Neural progenitor cell (in vitro differentiated cells): ENCODE data around the gene IPCEF1. TPM values are rescaled to one million over a fixed set of nuclear protein-coding genes. Genes with fewer than 3 reads are reported as not detected.

ENCODE experiments used
- DNase-seq: peaks from one replicate; pipeline ENCODE4 v3.0.0-alpha.2; 2016; ENCODE audit warnings: low spot score
- H2AFZ ChIP-seq: fragments of 200-600 bp; sonication (generic); replicated peaks from 2 replicates; pipeline ENCODE4 v1.6.1; 2016; ENCODE audit warnings: antibody characterized with exemption
- H3F3A ChIP-seq: fragments of 200-600 bp; sonication (generic); 2 replicates; pipeline ENCODE4 v1.6.1; 2016; ENCODE audit warnings: antibody characterized with exemption, low read depth
- H3K27ac ChIP-seq: fragments of 200-600 bp; sonication (generic); 2 replicates; pipeline ENCODE4 v1.5.1; 2016; ENCODE audit warnings: mild to moderate bottlenecking
- H3K27me3 ChIP-seq: fragments of 200-600 bp; sonication (generic); 2 replicates; pipeline ENCODE4 v1.6.1; 2016; ENCODE audit warnings: mild to moderate bottlenecking, moderate library complexity
- H3K36me3 ChIP-seq: fragments of 200-600 bp; sonication (generic); 2 replicates; pipeline ENCODE4 v1.5.1; 2016
- H3K4me1 ChIP-seq: fragments of 200-600 bp; sonication (generic); 2 replicates; pipeline ENCODE4 v1.6.1; 2016; ENCODE audit warnings: mixed run types
- H3K4me2 ChIP-seq: fragments of 200-600 bp; sonication (generic); 2 replicates; pipeline ENCODE4 v1.6.1; 2016
- H3K4me3 ChIP-seq: fragments of 200-600 bp; sonication (generic); 2 replicates; pipeline ENCODE4 v1.5.1; 2016
- H3K79me2 ChIP-seq: fragments of 200-600 bp; sonication (generic); 2 replicates; pipeline ENCODE4 v1.6.1; 2016; ENCODE audit warnings: low read depth
- H3K9ac ChIP-seq: fragments of 200-600 bp; sonication (generic); 2 replicates; pipeline ENCODE4 v1.6.1; 2016
- H3K9me3 ChIP-seq: fragments of 200-600 bp; sonication (generic); 2 replicates; pipeline ENCODE4 v1.5.1; 2016; ENCODE audit warnings: low read depth
- H4K20me1 ChIP-seq: fragments of 200-600 bp; sonication (generic); 2 replicates; pipeline ENCODE4 v1.6.1; 2016; ENCODE audit warnings: low read depth
- H3K27ac Mint-ChIP-seq: 3 replicates; pipeline ENCODE4 v1.8.0; 2021; ENCODE audit warnings: mixed read lengths
- H3K27me3 Mint-ChIP-seq: 2 replicates; pipeline ENCODE4 v1.8.0; 2022; ENCODE audit warnings: low read depth, mild to moderate bottlenecking, inconsistent platforms, moderate library complexity, mixed read lengths; ENCODE audit not compliant: insufficient read depth
- H3K36me3 Mint-ChIP-seq: 3 replicates; pipeline ENCODE4 v1.8.0; 2021; ENCODE audit warnings: mixed read lengths
- H3K4me1 Mint-ChIP-seq: 3 replicates; pipeline ENCODE4 v1.8.0; 2021; ENCODE audit warnings: mixed read lengths
- H3K4me3 Mint-ChIP-seq: 3 replicates; pipeline ENCODE4 v1.8.0; 2021; ENCODE audit warnings: mild to moderate bottlenecking, moderate library complexity, mixed read lengths
- H3K9me3 Mint-ChIP-seq: 3 replicates; pipeline ENCODE4 v1.8.0; 2020; ENCODE audit warnings: mixed read lengths
- CTCF ChIP-seq: fragments of 200-600 bp; sonication (generic); IDR thresholded peaks from 2 replicates; pipeline ENCODE4 v1.5.1; 2017; ENCODE audit warnings: antibody characterized with exemption, mild to moderate bottlenecking
- EZH2 ChIP-seq: fragments of 200-600 bp; sonication (generic); IDR thresholded peaks from 2 replicates; pipeline ENCODE4 v1.6.1; 2017; ENCODE audit warnings: antibody characterized with exemption, mild to moderate bottlenecking, moderate library complexity
- EZH2phosphoT487 ChIP-seq: fragments of 200-600 bp; sonication (generic); IDR thresholded peaks from 2 replicates; pipeline ENCODE4 v1.6.1; 2017; ENCODE audit warnings: antibody characterized with exemption
- total RNA-seq: library from RNA; depleted of rRNA; stranded (reverse); fragments of >200 nt; gene quantifications from 2 replicates; pipeline ENCODE4 v1.2.3, GENCODE V29; 2015; ENCODE audit warnings: low replicate concordance

Gene IPCEF1
- total RNA-seq, 1 donor from 2014 or later, result 0.13 TPM

- no peak overlapping the region for H3K4me2 ChIP-seq
- no peaks in the 10 kb centered on the region for H3K79me2 ChIP-seq
- H3F3A ChIP-seq, result no peaks in the 10 kb centered on the region
- H3K4me3 ChIP-seq, result no peak overlapping the region
- TF ChIP-seq EZH2, result no peak
- TF ChIP-seq EZH2phosphoT487, result no peak
- TF ChIP-seq CTCF, result no peak
- H3K36me3 ChIP-seq, result no peaks in the 10 kb centered on the region
- no peaks in the 10 kb centered on the region for H3K9me3 ChIP-seq
- H4K20me1 ChIP-seq, result no peaks in the 10 kb centered on the region
- Mint-ChIP-seq H3K27ac (no peak overlapping the region), H3K9me3 (peaks cover 7% of the 10 kb centered on the region), H3K27me3 (peaks cover 2% of the 10 kb centered on the region), H3K36me3 (no peaks in the 10 kb centered on the region), H3K4me1 (peaks cover 4% of the 10 kb centered on the region), H3K4me3 (no peak overlapping the region)
- H3K27ac ChIP-seq, result no peak overlapping the region
- no peak for DNase-seq
- H2AFZ ChIP-seq, result no peak overlapping the region
- H3K27me3 ChIP-seq, result no peaks in the 10 kb centered on the region
- H3K4me1 ChIP-seq, result no peaks in the 10 kb centered on the region
- H3K9ac ChIP-seq, result no peak overlapping the region
Measured at GRCh38 chr6:154170106-154170505, 186.5 kb downstream of the IPCEF1 start.

DNA sequence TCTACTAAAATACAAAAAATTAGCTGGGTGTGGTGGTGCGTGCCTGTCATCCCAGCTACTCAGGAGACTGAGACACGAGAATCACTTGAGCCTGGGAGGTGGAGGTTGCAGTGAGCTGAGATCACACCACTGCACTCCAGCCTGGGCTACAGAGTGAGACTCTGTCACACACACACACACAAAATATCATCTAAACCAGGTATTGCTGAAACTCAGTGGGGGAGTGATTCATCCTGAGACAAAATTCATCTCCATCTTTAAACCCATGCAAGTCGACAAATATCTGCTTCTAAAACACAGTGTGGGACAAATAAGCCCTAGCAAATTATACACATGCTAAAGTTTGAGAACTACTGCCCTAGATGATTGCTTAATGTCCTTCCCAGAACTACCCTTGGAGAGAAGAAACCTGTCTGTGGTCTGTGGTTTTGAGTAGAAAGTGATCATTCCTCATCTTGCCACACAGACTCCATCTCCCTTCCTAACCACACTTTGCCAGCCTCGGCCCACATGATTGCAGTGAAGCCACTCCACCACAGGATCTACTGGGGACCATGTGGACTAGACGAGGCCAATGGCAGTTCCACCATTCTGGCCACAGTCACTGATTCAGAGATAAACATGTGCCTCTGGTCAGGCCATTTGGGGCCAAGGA is 187.3 kb downstream of the IPCEF1 start:
- no peak overlapping the region for H3K9ac ChIP-seq
- Mint-ChIP-seq H3K4me1 (peaks cover 4% of the 10 kb centered on the region), H3K27me3 (peaks cover 2% of the 10 kb centered on the region), H3K36me3 (no peaks in the 10 kb centered on the region), H3K9me3 (peaks cover 2% of the 10 kb centered on the region), H3K27ac (no peak overlapping the region), H3K4me3 (no peak overlapping the region)
- no peaks in the 10 kb centered on the region for H3K79me2 ChIP-seq
- no peaks in the 10 kb centered on the region for H4K20me1 ChIP-seq
- no peaks in the 10 kb centered on the region for H3K9me3 ChIP-seq
- H3K4me1 ChIP-seq, result no peaks in the 10 kb centered on the region
- no peak overlapping the region for H3K27ac ChIP-seq
- TF ChIP-seq EZH2 (no peak), EZH2phosphoT487 (no peak), CTCF (no peak)
- H2AFZ ChIP-seq, result no peak overlapping the region
- H3K4me3 ChIP-seq, result no peak overlapping the region
- no peaks in the 10 kb centered on the region for H3K27me3 ChIP-seq
- DNase-seq, result no peak
- no peaks in the 10 kb centered on the region for H3K36me3 ChIP-seq
- H3K4me2 ChIP-seq, result no peak overlapping the region
- H3F3A ChIP-seq, result no peaks in the 10 kb centered on the region

- no peak for DNase-seq
- H3F3A ChIP-seq, result no peaks in the 10 kb centered on the region
- no peak overlapping the region for H3K27ac ChIP-seq
- Mint-ChIP-seq H3K9me3 (no peaks in the 10 kb centered on the region), H3K27me3 (peaks cover 2% of the 10 kb centered on the region), H3K4me1 (no peaks in the 10 kb centered on the region), H3K4me3 (no peak overlapping the region), H3K27ac (no peak overlapping the region), H3K36me3 (no peaks in the 10 kb centered on the region)
- no peak overlapping the region for H2AFZ ChIP-seq
- H3K4me1 ChIP-seq, result no peaks in the 10 kb centered on the region
- no peak overlapping the region for H3K4me3 ChIP-seq
- H3K36me3 ChIP-seq, result no peaks in the 10 kb centered on the region
- H3K4me2 ChIP-seq, result no peak overlapping the region
- H3K27me3 ChIP-seq, result no peaks in the 10 kb centered on the region
- no peaks in the 10 kb centered on the region for H3K9me3 ChIP-seq
- no peak overlapping the region for H3K9ac ChIP-seq
- no peak for TF ChIP-seq CTCF
- TF ChIP-seq EZH2phosphoT487, result no peak
- no peak for TF ChIP-seq EZH2
- no peaks in the 10 kb centered on the region for H4K20me1 ChIP-seq
- no peaks in the 10 kb centered on the region for H3K79me2 ChIP-seq
Measured at GRCh38 chr6:154167126-154167525, 189.5 kb downstream of the IPCEF1 start.
